OCI-M1 (cell line): Measurements from ENCODE around the gene SUSD1.
A peak's percentile ranks its signal among the peaks of the same experiment; 100 is the strongest.

ENCODE experiments used
- DNase-seq: peaks from one replicate; lab custom pipeline; 2025; lab: John Stamatoyannopoulos, UW

SUSD1 gene

GRCh38 chr9:112012026-112012902, 162.8 kb downstream of the SUSD1 start:
- peak; percentile 75 for DNase-seq

DNA sequence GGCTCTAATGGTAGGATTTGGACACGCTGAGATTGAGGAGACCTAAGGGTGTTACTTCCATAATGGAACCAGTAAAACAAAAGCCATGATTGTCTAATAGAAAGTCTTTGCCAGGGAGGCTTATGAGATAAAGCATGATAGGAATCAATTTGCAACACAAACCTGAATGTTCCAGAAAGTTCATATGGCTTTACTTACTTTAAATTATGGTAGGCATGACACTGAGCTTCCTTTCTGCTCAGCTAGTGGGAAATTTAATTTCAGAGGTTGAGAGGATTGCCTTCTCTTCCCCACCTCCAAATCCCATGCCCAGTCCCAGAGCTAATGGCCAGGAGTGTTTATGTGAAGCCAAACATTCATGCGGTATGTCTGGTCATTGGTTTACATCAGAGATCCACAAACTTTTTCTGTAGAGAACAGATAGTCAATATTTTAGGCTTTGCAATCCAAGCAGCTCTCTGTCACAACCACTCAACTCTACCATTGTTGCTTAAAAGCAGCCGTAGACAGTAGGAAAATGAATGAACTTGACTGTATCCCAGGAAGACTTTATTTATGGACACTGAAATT, 164.0 kb downstream of the SUSD1 start:
- no peak for DNase-seq

DNA sequence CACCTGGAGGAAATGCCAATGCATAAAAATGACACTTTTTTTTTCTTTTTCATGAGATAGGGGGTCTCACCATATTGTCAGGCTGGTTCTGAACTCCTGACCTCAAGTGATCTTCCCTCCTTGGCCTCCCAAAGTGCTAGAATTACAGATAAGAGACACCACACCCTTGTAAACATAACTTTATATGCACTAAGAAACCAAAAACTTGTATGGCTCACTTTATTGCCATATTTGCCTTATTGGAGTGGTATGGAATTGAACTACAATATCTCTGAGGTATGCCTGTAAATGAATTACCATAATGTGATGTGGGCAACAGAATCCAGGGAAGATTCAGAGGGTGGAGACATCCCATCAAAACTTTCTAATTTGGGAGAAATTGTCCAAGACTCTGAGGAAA, 164.6 kb downstream of the SUSD1 start:
- DNase-seq, result no peak

DNA sequence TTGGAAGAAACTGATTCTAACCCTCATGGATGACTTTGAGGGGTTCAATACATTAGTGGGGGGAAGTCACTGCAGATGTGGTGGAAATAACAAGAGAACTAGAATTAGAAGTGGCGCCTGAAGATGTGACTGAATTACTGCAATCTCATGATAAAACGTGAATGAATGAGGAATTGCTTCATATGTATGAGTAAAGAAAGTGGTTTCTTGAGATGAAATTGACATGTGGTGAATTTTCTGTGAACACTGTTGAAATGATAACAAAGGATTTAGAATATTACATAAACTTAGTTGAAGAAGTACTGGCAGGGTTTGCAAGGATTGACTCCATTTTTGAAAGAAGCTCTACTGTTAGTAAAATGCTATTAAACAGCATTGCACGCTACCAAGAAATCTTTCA, 165.4 kb downstream of the SUSD1 start:
- DNase-seq, result peak; percentile 27

GRCh38 chr9:112007575-112008240, 167.4 kb downstream of the SUSD1 start:
- no peak for DNase-seq

DNA sequence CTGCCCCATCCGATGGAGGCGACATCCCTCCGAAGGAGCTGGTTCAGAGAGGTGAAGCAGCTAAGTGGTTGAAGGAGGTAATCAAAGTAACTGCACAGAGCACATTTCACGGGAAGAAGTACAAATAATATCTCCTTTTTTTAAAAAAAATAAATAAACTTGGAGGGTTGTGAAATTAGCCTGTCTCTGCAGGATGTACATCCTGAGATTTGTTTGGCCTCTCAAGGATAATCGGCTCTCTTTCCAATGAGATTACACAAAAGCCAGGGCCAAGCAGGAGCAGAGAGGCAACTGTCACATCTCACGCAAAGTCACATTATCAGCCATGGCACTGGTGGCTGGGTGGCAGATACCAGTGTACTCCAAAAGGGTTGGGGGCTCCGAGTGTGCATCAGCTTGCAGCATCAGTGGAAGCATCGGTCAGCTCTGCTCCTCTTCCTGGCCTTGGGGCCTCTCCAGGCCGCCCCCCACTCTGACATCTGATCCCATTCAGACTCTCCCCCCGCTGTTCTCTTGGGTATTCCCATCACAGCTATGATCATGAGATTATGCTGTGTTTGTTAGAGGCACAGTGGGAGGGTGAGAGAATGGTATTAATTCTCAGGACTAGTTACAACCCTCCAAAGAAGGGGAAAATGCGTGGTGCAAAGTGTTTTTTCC, 168.6 kb downstream of the SUSD1 start:
- DNase-seq, result no peak

- no peak for DNase-seq
Observed at GRCh38 chr9:112005939-112006338, 169.2 kb downstream of the SUSD1 start.

DNA sequence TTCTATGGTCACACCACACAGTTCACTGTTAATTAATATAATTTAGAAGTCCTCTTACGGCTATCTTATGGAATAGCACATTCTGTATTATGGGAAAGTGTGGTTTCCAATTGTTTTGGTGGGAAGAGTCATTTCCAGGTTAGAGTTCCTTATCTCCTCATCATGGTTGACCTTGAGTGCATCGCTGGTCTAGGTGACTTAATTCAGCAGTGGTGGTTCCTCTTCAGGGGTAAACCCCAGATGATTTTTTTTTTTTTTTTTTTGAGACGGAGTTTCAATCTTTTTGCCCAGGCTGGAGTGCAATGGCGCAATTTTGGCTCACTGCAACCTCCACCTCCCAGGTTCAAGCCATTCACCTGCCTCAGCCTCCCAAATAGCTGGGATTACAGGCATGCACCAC, 171.6 kb downstream of the SUSD1 start:
- DNase-seq, result no peak

- no peak for DNase-seq
Observed at GRCh38 chr9:112002847-112003457, 172.1 kb downstream of the SUSD1 start.

DNA sequence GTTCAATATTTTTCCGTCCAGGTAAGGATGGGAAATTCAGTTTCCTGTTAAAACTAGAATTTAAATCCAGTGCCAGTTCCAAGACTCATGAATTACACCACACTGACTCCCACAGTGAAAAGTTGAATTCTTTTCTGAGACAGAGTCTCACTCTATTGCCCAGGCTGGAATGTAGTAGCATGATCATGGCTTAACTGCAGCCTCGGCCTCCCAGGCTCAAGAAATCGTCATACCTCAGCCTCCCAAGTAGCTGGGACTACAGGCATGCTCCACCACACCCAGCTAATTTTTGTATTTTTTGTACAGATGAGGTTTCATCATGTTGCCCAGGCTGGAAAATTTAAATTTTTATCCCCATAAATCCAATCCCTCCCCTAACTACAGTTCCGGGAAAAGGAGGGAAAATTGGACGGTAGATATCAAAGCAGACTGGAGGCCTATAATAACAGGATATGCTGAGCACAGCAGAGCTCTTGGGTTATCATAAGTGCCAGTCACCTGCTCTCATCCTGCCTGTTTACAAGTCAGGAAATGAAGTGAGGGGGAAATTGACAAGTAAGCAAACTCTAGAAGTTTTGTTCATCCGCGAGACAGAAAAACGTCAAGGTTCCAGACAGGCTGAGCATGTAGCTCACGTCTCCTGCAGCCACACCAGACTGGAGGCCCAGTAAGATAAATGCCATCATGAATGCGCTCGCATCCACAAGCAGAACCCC, 172.8 kb downstream of the SUSD1 start:
- DNase-seq, result no peak

GRCh38 chr9:112000743-112001142, 174.4 kb downstream of the SUSD1 start:
- no peak for DNase-seq

DNA sequence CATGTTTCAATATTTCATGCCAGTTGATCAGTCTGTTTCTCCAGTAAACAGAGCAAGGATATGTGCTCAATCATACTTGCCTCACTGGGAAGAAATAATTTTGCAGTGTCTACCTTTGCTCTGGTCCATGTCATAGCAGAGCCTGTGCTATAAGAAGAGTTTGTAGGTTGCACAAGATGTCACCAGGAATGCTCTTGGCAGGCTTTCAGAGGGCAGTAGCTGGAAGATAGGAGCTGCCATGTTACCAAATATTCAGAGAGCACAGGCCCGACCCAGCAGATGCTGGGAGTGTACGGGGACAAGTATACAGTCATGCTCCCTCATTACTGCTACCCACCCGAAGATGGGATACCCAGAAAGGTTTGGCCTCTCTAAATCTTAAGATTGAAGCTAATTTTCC, 175.8 kb downstream of the SUSD1 start:
- DNase-seq, result no peak

DNA sequence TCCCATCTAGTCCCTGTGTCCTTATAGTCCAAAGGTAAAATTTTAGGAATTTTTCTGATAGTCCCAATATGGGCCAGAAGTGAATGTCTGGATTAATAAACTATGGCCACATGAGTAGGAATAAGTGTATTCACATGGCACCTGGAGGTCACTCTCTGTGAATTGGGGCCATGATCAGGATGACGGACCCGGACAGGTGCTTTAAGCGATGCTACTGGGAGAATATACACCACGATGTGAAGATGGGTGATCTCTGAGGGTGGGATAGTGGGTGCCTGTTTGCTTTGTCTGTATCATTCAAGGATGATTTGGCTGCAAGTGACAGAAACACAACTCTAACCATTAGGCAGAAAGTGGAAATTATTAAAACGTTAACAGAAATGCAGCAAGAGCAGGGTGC, 177.3 kb downstream of the SUSD1 start:
- DNase-seq, result no peak

DNA sequence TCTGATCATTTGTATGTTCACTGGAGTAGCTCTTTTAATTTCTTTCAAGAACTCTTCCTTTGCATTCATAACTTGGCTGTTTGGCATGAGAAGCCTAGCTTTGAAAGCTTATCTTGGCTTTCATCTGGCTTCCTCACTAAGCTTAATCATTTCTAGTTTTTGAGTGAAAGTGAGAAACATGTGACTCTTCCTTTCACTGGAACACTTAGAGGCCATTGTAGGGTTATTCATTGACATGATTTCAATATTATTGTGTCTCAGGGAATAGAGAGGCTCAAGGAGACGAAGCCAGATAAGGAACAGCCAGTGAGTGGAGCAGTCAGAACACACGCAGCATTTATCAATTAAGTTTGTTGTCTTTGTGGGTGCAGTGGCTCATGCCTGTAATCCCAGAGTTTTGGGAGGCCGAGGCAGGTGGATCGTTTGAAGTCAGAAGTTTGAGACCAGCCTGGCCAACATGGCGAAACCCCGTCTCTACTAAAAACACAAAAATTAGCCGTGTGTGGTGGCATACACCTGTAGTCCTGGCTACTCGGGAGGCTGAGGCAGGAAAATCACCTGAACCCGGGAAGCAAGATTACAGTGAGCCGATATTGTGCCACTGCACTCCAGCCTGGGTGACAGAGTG, 180.2 kb downstream of the SUSD1 start:
- peak; percentile 34 for DNase-seq

DNA sequence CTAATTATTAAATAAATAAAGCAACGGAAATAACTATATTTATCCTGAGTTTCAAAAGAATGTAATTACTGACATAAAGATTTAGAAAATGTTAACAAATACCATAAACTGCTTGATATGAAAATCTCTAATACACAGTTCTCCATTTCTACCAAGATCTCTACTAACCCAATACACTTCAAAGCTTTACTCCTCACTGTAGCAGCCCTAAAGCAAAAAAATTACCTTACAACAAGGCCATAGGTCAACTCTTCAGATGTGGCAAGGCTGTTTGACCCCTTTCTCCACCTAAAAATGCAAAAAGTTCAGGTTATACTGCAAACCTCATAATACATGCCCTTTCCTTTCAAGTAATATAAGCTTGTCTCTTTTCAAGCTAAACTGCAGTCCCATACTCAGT, 181.8 kb downstream of the SUSD1 start:
- DNase-seq, result no peak

DNA sequence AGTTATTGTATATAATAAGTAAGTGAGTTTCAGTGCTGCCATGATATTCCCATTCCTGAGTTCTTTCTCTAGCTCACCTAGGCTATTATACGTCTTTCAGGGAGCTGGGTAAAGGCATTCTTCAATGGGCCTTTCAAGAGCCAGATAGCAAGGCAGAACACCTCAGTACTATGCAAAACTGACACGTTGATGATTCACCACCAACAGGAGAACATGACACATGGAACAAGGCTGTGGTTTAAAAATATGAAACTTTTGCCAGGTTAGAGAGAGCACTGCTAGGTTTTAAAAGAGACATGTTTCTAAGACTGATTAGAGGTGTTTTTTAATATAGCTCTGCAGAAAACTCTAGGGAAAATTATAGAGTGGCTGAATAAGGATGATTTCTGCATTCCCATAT, 182.6 kb downstream of the SUSD1 start:
- no peak for DNase-seq

- DNase-seq, result no peak
Observed at GRCh38 chr9:111991179-111991578, 183.9 kb downstream of the SUSD1 start.
